Spleen (tissue), 11 donors: Measurements from ENCODE around the gene FBXL16. TPM values are rescaled to one million over a fixed set of nuclear protein-coding genes. Genes with fewer than 3 reads are reported as not detected.

Source experiments
- DNase-seq: peaks from one replicate; pipeline ENCODE4 v3.0.0-alpha.2; 2020
- H3K27ac ChIP-seq, 8 donors: fragments of 200-600 bp; sonication (generic) in 7 of 8; 1 replicate in 4 of 8; 2 replicates in 4 of 8; pipeline versions ENCODE4 v1.5.0 to v1.8.0; 2016 to 2021; ENCODE audit warnings: inconsistent platforms in 4 of 8, mild to moderate bottlenecking in 4 of 8, moderate library complexity in 1 of 8
- H3K27me3 ChIP-seq, 7 donors: fragments of 200-600 bp; sonication (generic) in 6 of 7; replicated peaks in 1 of 7; 1 replicate in 4 of 7; 2 replicates in 3 of 7; pipeline versions ENCODE4 v1.5.0 to v1.8.0; 2016 to 2021; ENCODE audit warnings: inconsistent platforms in 3 of 7, mild to moderate bottlenecking in 1 of 7
- H3K36me3 ChIP-seq, 6 donors: fragments of 200-600 bp; sonication (generic) in 5 of 6; 1 replicate in 4 of 6; 2 replicates in 2 of 6; pipeline versions ENCODE4 v1.5.0 to v1.8.0; 2016 to 2021; ENCODE audit warnings: inconsistent platforms in 2 of 6
- H3K4me1 ChIP-seq, 6 donors: fragments of 200-600 bp; sonication (generic) in 5 of 6; 1 replicate in 3 of 6; 2 replicates in 3 of 6; pipeline versions ENCODE4 v1.5.0 to v1.8.0; 2016 to 2021; ENCODE audit warnings: inconsistent platforms in 3 of 6
- H3K4me3 ChIP-seq, 8 donors: fragments of 200-600 bp; sonication (generic) in 7 of 8; 1 replicate in 4 of 8; 2 replicates in 4 of 8; pipeline versions ENCODE4 v1.5.0 to v1.8.0; 2016 to 2021; ENCODE audit warnings: inconsistent platforms in 4 of 8, mild to moderate bottlenecking in 4 of 8, moderate library complexity in 2 of 8
- H3K9me3 ChIP-seq, 8 donors: fragments of 200-600 bp; sonication (generic) in 7 of 8; 1 replicate in 4 of 8; 2 replicates in 4 of 8; pipeline versions ENCODE4 v1.5.0 to v1.8.0; 2016 to 2021; ENCODE audit warnings: inconsistent platforms in 4 of 8
- POLR2A ChIP-seq, 3 donors: fragments of 450-650 bp; IDR thresholded peaks; one replicate each; pipeline ENCODE4 v1.5.1; 2017; ENCODE audit warnings: antibody characterized with exemption in 3 of 3, mild to moderate bottlenecking in 1 of 3
- POLR2AphosphoS5 ChIP-seq, 3 donors: sonication (generic); formaldehyde crosslinking; IDR thresholded peaks; one replicate each; pipeline ENCODE4 v1.5.1; 2017; ENCODE audit warnings: antibody characterized with exemption in 3 of 3
- WGBS, 5 donors: extraction: QIAGEN DNeasy Blood & Tissue Kit in 3 of 5; methylation state at CpG; one replicate each; pipeline versions ENCODE4 v1.1.5 to v1.1.7; 2013 to 2018; 5-methylcytosine and 5-hydroxymethylcytosine counted together
- intact Hi-C: fragments of 100-400 bp; cut with DNase I; formaldehyde crosslinking; loops from one replicate; pipeline ENCODE4 v1.15.0; 2023; ENCODE audit warnings: low total_unique reads
- polyA plus RNA-seq, 3 donors: library from polyadenylated mRNA; stranded (reverse); fragments of 200-250 nt; gene quantifications; one replicate each; pipeline ENCODE4 v1.2.1, GENCODE V29; 2013
- total RNA-seq, 7 donors: library from RNA; depleted of rRNA in 3 of 7; stranded (reverse); fragments of >200 nt in 3 of 7; fragmentation: NEBNext Ultra II Directional in 4 of 7; extraction: Animal tissue kit (Norgen Biotek cat#: 25700) in 4 of 7; gene quantifications; one replicate each; pipeline versions ENCODE4 v1.1.0 to v1.2.1, GENCODE V29; 2016 to 2021
- TF ChIP-seq, protein P1 (sequence below), 11 experiments: fragments of 200-600 bp in 7 of 11; fragments of 450-650 bp in 4 of 11; sonication (generic) in 4 of 11; IDR thresholded peaks in 8 of 11; conservative IDR thresholded peaks in 3 of 11; 1 replicate in 7 of 11; 2 replicates in 4 of 11; pipeline versions ENCODE4 v1.4.0 to v1.8.0; 2016 to 2021; ENCODE audit warnings: antibody characterized with exemption in 11 of 11, inconsistent platforms in 4 of 11, mild to moderate bottlenecking in 1 of 11
- donor health status: healthy with polysubstance abuse.
- donor health status: DM: no; HTN: no; CAD: no; lungs with moderate emphysema.
- donor health status: DM: no; HTN: no; CAD: no.
- donor health status: Bipolar disorder and iron deficiency.
- donor health status: healthy.
- donor health status: DM: no; HTN: no; CAD: no.
- donor health status: DM: yes; HTN: yes; CAD: no.

The FBXL16 gene
- total and polyA plus RNA-seq, 10 donors: 0.48 to 2.6 (median 1.5) TPM

DNA sequence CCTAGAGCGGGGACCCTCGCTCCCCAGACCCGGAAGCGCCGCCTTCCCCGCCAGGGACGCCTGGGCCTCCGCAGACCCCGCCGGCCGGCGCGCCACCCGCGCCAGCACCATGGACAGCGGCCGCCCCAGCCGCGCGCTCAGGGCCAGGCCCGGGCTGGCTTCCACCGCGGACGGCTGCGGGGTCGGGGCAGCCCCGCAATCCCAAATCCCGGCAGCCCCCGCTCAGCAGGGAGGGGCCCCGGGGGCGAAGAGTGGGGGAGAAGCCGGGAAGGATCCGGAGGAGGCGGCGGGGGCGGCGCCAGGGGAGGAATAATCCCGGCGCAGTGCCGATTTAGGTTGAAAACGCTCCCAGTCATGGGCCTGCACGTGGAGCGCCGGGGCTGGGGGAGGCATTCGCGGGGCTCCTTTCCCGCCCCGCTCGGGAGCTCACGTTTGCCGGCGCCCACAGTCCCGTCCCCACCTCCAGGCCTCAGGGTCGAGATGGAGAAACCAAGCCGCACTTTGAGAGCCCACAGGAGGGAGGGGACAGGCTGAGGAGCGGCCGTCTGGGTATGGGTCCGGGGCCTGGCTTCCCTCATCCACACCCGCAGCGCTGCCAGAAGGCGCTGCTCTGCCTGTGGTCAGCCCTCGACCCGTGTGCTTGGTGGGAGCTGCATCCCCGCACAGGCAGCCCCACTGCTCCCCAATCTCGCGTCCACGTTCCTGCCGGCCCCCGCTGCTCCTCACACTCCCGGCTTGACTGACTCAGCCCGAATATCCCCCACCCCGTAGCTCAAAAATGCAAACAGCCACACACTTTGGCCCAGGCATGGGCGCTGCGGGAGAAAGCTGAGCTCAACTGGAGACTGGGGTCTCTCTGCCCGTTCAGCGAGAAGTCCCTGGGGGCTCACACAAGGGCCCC, 4.7 kb downstream of the FBXL16 start:
- 7 to 14% (median 7%) methylated on average over 37 to 76 of the region's 76 CpGs for WGBS, 5 donors
- intact Hi-C loops: no loop called here
- Histone ChIP-seq H3K36me3 (no peaks in the 10 kb centered on the region), H3K4me1 (peaks cover 1 to 41% (median 23%) of the 10 kb centered on the region in 6 donors), H3K27me3 (peaks cover 6 to 100% (median 77%) of the 10 kb centered on the region in 7 donors), H3K27ac (no peak overlapping the region), H3K4me3 (peak overlapping the region in 1 of 8 donors; percentile 18), H3K9me3 (no peaks in the 10 kb centered on the region)
- TF ChIP-seq POLR2AphosphoS5 (IDR thresholded peaks at IDR 0.05) (no peak), POLR2A (IDR thresholded peaks at IDR 0.05) (no peak)
- TF ChIP-seq, protein P1, sequence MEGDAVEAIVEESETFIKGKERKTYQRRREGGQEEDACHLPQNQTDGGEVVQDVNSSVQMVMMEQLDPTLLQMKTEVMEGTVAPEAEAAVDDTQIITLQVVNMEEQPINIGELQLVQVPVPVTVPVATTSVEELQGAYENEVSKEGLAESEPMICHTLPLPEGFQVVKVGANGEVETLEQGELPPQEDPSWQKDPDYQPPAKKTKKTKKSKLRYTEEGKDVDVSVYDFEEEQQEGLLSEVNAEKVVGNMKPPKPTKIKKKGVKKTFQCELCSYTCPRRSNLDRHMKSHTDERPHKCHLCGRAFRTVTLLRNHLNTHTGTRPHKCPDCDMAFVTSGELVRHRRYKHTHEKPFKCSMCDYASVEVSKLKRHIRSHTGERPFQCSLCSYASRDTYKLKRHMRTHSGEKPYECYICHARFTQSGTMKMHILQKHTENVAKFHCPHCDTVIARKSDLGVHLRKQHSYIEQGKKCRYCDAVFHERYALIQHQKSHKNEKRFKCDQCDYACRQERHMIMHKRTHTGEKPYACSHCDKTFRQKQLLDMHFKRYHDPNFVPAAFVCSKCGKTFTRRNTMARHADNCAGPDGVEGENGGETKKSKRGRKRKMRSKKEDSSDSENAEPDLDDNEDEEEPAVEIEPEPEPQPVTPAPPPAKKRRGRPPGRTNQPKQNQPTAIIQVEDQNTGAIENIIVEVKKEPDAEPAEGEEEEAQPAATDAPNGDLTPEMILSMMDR (IDR thresholded peaks at IDR 0.05 in 8 of 11, conservative IDR thresholded peaks at IDR 0.05 in 3 of 11): no peak
- DNase-seq: no peak

DNA sequence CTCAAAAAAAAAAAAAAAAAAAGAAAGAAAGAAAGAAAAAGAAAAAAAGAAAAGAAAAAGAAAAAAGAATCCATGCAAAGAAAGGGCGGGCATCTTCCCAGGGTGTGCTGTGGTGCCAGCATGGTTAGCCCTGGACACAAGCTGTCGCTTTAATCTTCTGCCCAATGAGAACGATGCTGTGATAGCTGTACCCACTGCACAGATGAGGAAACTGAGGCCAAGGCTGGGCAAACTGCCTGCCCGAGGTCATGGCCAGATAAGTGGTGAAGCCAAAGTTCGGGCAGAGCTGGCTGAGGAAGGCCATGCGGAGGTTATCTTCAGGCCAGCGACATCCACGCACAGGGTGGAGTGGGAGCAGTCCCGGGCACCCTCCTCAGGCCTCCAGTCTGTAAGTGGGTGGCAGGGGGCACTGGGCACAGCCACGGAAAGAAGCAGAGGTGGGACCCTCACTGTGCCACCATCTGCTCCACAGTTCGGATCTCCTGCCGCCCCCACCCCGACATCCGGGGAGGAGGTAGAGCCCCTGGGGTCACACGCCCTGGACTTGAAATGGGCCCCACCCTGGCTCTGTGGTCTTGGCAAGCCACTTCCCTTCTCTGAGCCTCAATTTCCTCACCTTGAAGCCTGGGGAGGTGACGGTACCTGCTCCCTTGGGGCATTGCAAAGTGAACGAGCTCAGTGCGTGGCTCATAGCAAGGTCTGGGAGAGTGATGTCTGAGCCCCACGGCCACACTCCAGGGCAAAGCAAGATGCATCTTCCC, 6.5 kb downstream of the FBXL16 start:
- Histone ChIP-seq H3K4me1 (peaks cover 14 to 48% (median 35%) of the 10 kb centered on the region in 6 donors), H3K27me3 (peaks cover 6 to 100% (median 79%) of the 10 kb centered on the region in 7 donors), H3K36me3 (no peaks in the 10 kb centered on the region), H3K4me3 (no peak overlapping the region), H3K27ac (no peak overlapping the region), H3K9me3 (no peaks in the 10 kb centered on the region)
- intact Hi-C loops: no loop called here
- DNase-seq: no peak
- no peak for TF ChIP-seq POLR2A (IDR thresholded peaks at IDR 0.05)
- TF ChIP-seq, protein P1 (IDR thresholded peaks at IDR 0.05 in 8 of 11, conservative IDR thresholded peaks at IDR 0.05 in 3 of 11): no peak
- TF ChIP-seq POLR2AphosphoS5 (IDR thresholded peaks at IDR 0.05): no peak
- WGBS, 5 donors: 62 to 79% (median 66%) methylated on average over 14 to 19 of the region's 19 CpGs

DNA sequence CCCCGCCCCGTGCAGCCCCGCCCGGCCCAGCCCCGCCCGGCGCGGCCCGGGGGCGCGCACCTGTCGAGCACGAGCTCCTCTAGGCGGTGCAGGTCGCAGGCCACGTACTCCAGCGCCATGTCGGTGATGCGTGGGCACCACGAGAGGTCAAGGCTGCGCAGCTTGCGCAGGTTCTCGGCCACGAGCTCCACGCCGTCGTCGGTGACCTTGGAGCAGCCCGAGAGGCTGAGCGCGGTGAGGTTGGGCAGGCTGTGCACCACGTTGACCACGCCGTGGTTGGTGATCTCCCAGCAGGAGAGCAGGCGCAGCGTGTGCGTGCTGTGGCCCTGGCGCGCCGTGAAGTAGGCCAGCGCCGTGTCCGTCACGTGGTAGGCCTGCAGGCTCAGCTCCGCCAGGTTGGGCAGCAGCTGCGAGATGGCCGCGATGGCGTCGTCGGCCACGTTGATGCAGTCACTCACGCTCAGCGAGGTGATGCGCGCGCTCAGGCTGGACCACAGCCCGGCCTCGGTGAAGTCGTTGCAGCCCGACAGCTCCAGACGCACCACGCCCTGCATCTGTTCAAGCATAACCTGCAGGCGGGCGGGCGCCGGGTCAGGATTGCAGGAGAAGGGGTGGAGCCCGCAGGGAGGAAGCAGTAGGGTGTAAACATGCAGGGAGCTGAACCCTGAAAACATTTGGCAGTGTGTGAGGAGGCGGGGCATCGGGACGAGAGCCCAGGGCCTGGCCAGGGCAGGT, 10.1 kb downstream of the FBXL16 start:
- DNase-seq: peak; percentile 88

More for the DNA sequence above, 10.1 kb downstream of the FBXL16 start:
- Histone ChIP-seq H3K27me3 (peaks cover 6 to 90% (median 55%) of the 10 kb centered on the region in 7 donors), H3K4me3 (peak overlapping the region; percentile 25 to 72 (median 46)), H3K9me3 (no peaks in the 10 kb centered on the region), H3K36me3 (no peaks in the 10 kb centered on the region), H3K27ac (peak overlapping the region in 5 of 8 donors; percentile 5 to 73 (median 52)), H3K4me1 (peaks cover 14 to 48% (median 37%) of the 10 kb centered on the region in 6 donors)
- TF ChIP-seq POLR2AphosphoS5 (IDR thresholded peaks at IDR 0.05): peak; percentile 61 to 79 (median 78)
- TF ChIP-seq, protein P1 (IDR thresholded peaks at IDR 0.05 in 8 of 11, conservative IDR thresholded peaks at IDR 0.05 in 3 of 11): no peak
- intact Hi-C loops: no loop called here
- WGBS, 5 donors: 1 to 6% (median 3%) methylated on average over 18 to 71 of the region's 71 CpGs
